Measurements from ENCODE around the gene RNF157.

DNA sequence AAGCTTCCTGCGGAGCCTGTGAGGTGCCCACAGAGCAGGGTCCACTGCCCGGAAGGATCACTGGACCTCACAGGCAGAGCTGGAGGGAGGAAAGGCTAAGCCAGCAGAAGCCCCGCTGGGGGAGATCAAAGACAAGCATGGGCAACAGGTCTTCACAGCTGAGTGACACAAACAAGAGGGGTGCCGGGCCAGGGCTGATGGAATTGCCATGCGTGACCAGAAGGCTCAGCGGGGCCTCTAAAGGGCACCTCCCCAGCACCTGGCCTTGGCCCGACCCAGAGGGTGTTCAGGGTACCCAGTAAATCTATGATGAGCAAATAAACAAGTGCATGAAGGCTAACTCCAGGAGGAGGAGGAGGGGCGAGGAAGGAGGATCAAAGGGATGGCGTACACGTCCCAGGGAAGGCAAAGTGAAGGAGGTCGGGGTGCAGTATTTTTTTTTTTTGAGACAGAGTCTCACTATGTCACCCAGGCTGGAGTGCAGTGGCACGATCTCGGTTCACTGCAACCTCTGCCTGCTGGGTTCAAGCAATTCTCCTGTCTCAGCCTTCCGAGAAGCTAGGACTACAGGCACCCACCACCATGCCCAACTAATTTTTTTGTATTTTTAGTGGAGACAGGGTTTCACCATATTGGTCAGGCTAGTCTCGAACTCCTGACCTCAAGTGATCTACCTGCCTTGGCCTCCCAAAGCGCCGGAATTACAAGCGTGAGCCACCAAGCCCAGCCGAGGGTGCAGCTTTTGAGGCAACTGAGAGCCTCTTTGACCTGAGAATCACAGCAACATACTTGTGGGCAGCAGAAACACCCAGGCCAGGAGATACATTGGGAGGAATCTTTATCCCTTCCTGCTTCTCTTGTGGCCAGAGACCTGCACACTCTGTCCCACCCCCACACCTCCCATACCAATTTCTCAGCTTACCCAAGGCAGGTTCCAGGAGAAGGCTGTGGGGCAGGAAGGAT, 120.6 kb downstream of the RNF157 start:
- TF ChIP-seq POLR2A (IDR thresholded peaks at IDR 0.05; ENCODE audit: low read depth, low read length) (no peak), CHD1 (IDR thresholded peaks at IDR 0.05; ENCODE audit: low read depth, low read length) (no peak), RAD21 (IDR thresholded peaks at IDR 0.05; ENCODE audit: low read length) (no peak), MAZ (IDR thresholded peaks at IDR 0.05; ENCODE audit: borderline replicate concordance, low read depth, low read length) (no peak), BHLHE40 (IDR thresholded peaks at IDR 0.05; ENCODE audit: low read depth, low read length) (no peak)
- TF ChIP-seq, protein P1, sequence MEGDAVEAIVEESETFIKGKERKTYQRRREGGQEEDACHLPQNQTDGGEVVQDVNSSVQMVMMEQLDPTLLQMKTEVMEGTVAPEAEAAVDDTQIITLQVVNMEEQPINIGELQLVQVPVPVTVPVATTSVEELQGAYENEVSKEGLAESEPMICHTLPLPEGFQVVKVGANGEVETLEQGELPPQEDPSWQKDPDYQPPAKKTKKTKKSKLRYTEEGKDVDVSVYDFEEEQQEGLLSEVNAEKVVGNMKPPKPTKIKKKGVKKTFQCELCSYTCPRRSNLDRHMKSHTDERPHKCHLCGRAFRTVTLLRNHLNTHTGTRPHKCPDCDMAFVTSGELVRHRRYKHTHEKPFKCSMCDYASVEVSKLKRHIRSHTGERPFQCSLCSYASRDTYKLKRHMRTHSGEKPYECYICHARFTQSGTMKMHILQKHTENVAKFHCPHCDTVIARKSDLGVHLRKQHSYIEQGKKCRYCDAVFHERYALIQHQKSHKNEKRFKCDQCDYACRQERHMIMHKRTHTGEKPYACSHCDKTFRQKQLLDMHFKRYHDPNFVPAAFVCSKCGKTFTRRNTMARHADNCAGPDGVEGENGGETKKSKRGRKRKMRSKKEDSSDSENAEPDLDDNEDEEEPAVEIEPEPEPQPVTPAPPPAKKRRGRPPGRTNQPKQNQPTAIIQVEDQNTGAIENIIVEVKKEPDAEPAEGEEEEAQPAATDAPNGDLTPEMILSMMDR (conservative IDR thresholded peaks at IDR 0.05; ENCODE audit: low read depth, low read length) = no peak

Data from IMR-90 (cell line).